Naive thymus-derived CD4-positive, alpha-beta T cell (primary cell): ENCODE results near the gene NOX5. TPM values are rescaled to one million over a fixed set of nuclear protein-coding genes. Genes with fewer than 3 reads are reported as not detected.
"Not testable (repeated sequence)": the region's sequence is repeated elsewhere in the genome, so short reads cannot be mapped to it uniquely, and the experiment has no call there.

Experiments used
- ATAC-seq: fragments of 150-1000 bp; cut with Tn5 transposase; 2 replicates; pipeline ENCODE4 v1.10.0; 2021; ENCODE audit warnings: mild to moderate bottlenecking, moderate library complexity
- CTCF ChIA-PET: fragments of 350-600 bp; sonication (Branson Sonifier 250); formaldehyde crosslinking; loops from one replicate; lab custom pipeline; 2021; ENCODE audit warnings: antibody characterized with exemption; lab: Charles Lee
- POLR2A ChIA-PET: fragments of 350-600 bp; sonication (Branson Sonifier 250); formaldehyde crosslinking; loops from one replicate; lab custom pipeline; 2021; ENCODE audit warnings: antibody characterized with exemption, inconsistent platforms; lab: Charles Lee
- DNase-seq, 9 donors: peaks; one replicate each; pipeline versions ENCODE4 v3.0.0 to v3.0.0-alpha.2; 2020 to 2022; ENCODE audit warnings: mixed read lengths in 1 of 9
- H3K27ac ChIP-seq: one replicate; pipeline ENCODE4 v1.7.0; 2013; ENCODE audit warnings: mild to moderate bottlenecking, low read depth, low read length, moderate library complexity
- H3K27me3 ChIP-seq, 2 donors: one replicate each; pipeline ENCODE4 v1.7.0; 2013; ENCODE audit warnings: low read length in 2 of 2, mild to moderate bottlenecking in 2 of 2, moderate library complexity in 2 of 2; ENCODE audit not compliant: control insufficient read depth in 2 of 2, insufficient read depth in 2 of 2
- H3K36me3 ChIP-seq, 3 experiments: 1 replicate in 2 of 3; 2 replicates in 1 of 3; pipeline ENCODE4 v1.7.0; 2013; ENCODE audit warnings: low read length in 3 of 3, mild to moderate bottlenecking in 3 of 3, moderate library complexity in 1 of 3; ENCODE audit not compliant: insufficient read depth in 3 of 3, control insufficient read depth in 2 of 3
- H3K4me1 ChIP-seq, 2 donors: one replicate each; pipeline ENCODE4 v1.7.0; 2013; ENCODE audit warnings: low read length in 2 of 2, mild to moderate bottlenecking in 2 of 2, moderate library complexity in 1 of 2; ENCODE audit not compliant: control insufficient read depth in 2 of 2, insufficient read depth in 2 of 2
- H3K4me3 ChIP-seq: 2 replicates; pipeline ENCODE4 v1.7.0; 2013; ENCODE audit warnings: mild to moderate bottlenecking, low read length
- H3K9me3 ChIP-seq, 3 experiments: 1 replicate in 2 of 3; 2 replicates in 1 of 3; pipeline ENCODE4 v1.7.0; 2013; ENCODE audit warnings: low read length in 3 of 3; ENCODE audit not compliant: control insufficient read depth in 2 of 3
- H3K27ac Mint-ChIP-seq, 9 donors: one replicate each; pipeline ENCODE4 v1.8.0; 2020 to 2022; ENCODE audit warnings: mixed read lengths in 9 of 9, mild to moderate bottlenecking in 8 of 9, moderate library complexity in 5 of 9, inconsistent platforms in 2 of 9
- H3K27me3 Mint-ChIP-seq, 5 donors: one replicate each; pipeline ENCODE4 v1.8.0; 2021 to 2022; ENCODE audit warnings: mixed read lengths in 5 of 5, mild to moderate bottlenecking in 1 of 5
- H3K36me3 Mint-ChIP-seq, 5 donors: one replicate each; pipeline ENCODE4 v1.8.0; 2020 to 2022; ENCODE audit warnings: mixed read lengths in 5 of 5, mild to moderate bottlenecking in 3 of 5, inconsistent platforms in 1 of 5
- H3K4me1 Mint-ChIP-seq, 7 donors: one replicate each; pipeline ENCODE4 v1.8.0; 2020 to 2022; ENCODE audit warnings: mixed read lengths in 7 of 7, mild to moderate bottlenecking in 3 of 7, inconsistent platforms in 1 of 7
- H3K4me3 Mint-ChIP-seq, 10 donors: one replicate each; pipeline ENCODE4 v1.8.0; 2020 to 2022; ENCODE audit warnings: mild to moderate bottlenecking in 10 of 10, mixed read lengths in 10 of 10, moderate library complexity in 6 of 10, inconsistent platforms in 2 of 10
- H3K9me3 Mint-ChIP-seq, 11 donors: one replicate each; pipeline ENCODE4 v1.8.0; 2020 to 2022; ENCODE audit warnings: mixed read lengths in 11 of 11, mild to moderate bottlenecking in 4 of 11, inconsistent platforms in 1 of 11, moderate library complexity in 1 of 11
- intact Hi-C, 2 donors: fragments of 100-400 bp; cut with micrococcal nuclease; formaldehyde crosslinking; loops; one replicate each; pipeline ENCODE4 v1.15.1; 2023
- polyA plus RNA-seq, 2 donors: library from polyadenylated mRNA; unstranded; fragments of 300-500 nt; fragmentation: Illumina TruSeq; gene quantifications; one replicate each; pipeline ENCODE4 v1.2.3, GENCODE V29; 2021
- total RNA-seq, 6 experiments: library from RNA in 5 of 6; stranded (reverse) in 5 of 6; gene quantifications; 1 replicate in 5 of 6; 2 replicates in 1 of 6; pipeline ENCODE4 v1.2.3 and lab custom pipeline; 2021 to 2026

The NOX5 gene
- total and polyA plus RNA-seq, 7 experiments from 2014 or later: 0.05 TPM; not detected in 6

DNA sequence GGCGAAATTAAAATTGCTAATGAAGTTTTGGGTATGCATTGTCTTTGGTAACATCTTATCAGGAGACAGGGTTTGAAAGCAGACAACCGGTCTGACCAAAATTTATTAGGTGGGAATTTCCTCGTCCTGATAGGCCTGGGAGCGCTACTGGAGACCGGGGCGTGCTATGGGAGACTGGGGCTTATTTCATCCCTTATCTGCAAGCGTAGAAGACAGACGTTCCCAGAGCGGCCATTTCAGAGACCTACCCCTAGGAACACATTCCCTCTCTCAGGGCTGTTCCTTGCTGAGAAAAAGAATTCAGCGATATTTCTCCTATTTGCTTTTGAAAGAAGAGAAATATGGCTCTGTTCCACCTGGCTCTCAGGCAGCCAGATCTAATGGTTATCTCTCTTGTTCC, 37.1 kb upstream of the NOX5 start:
- CTCF ChIA-PET, H3K4me3 Mint-ChIP-seq, H3K4me1 ChIP-seq, POLR2A ChIA-PET, H3K27me3 ChIP-seq, DNase-seq, H3K9me3 ChIP-seq, H3K4me1 Mint-ChIP-seq, H3K36me3 ChIP-seq, H3K27ac ChIP-seq, intact Hi-C loops, H3K27ac Mint-ChIP-seq, H3K4me3 ChIP-seq, ATAC-seq: not testable (repeated sequence)
- Mint-ChIP-seq H3K9me3 (peaks cover 0 to 30% (median 14%) of the 10 kb centered on the region in 11 donors), H3K36me3 (peaks cover 0 to 14% (median 0%) of the 10 kb centered on the region in 5 donors), H3K27me3 (peaks cover 6 to 48% (median 38%) of the 10 kb centered on the region in 5 donors)

DNA sequence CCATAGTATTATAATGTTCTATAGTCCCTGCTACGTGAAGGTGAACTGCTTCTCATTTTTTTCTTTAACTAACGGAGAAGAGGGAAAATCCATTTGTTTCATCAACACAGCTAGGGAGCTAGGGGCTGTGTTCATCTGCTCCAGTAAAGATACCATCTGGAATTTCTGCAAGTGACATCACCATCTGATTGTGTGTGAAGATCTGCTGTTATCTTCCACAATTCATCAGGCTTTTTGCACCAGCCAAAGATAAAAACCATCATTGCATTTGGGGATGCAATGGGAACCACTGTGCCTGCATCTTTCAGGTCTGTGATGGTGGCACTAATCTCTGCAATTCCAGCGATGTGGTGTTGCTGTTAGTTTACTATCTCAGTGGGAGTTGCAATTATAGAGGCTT, 35.5 kb upstream of the NOX5 start:
- Mint-ChIP-seq H3K4me3 (no peak overlapping the region), H3K27me3 (peaks cover 4 to 45% (median 28%) of the 10 kb centered on the region in 5 donors), H3K36me3 (peaks cover 0 to 14% (median 0%) of the 10 kb centered on the region in 5 donors), H3K9me3 (peaks cover 0 to 30% (median 14%) of the 10 kb centered on the region in 11 donors), H3K4me1 (no peaks in the 10 kb centered on the region), H3K27ac (no peak overlapping the region)
- ChIA-PET CTCF (no interaction called here), POLR2A (no interaction called here)
- Histone ChIP-seq H3K4me1 (no peaks in the 10 kb centered on the region), H3K9me3 (no peaks in the 10 kb centered on the region), H3K36me3 (no peaks in the 10 kb centered on the region), H3K27ac (no peak overlapping the region), H3K4me3 (no peak overlapping the region), H3K27me3 (no peaks in the 10 kb centered on the region)
- ATAC-seq (no peak), DNase-seq (no peak)
- intact Hi-C loops: no loop called here

DNA sequence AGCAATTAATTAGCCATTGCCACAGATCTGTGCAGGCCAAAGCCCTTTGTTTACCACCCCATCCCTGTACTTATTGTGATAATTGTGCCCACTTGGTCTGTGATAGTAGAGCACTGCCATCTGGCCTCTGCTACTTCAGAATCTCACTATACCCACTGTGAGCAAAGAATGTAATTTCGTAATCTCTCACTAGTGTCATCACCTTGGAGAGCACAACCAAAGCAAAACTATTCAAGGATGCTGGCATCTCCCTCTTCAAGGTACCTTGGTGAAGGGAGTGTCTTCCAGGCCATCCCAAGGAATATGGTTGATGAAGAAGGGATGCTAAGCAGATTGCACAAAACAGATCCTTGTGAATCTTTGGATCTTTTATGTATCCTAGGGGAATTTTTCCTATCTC, 34.7 kb upstream of the NOX5 start:
- peaks cover 0 to 10% (median 0%) of the 10 kb centered on the region in 5 donors for H3K36me3 Mint-ChIP-seq
- DNase-seq (no peak), ATAC-seq (no peak)
- Histone ChIP-seq H3K27ac (no peak overlapping the region), H3K4me3 (no peak overlapping the region), H3K27me3 (no peaks in the 10 kb centered on the region), H3K4me1 (no peaks in the 10 kb centered on the region), H3K9me3 (no peaks in the 10 kb centered on the region), H3K36me3 (no peaks in the 10 kb centered on the region)
- ChIA-PET POLR2A (no interaction called here), CTCF (no interaction called here)
- peaks cover 0 to 24% (median 16%) of the 10 kb centered on the region in 11 donors for H3K9me3 Mint-ChIP-seq
- H3K27me3 Mint-ChIP-seq: peaks cover 0 to 41% (median 22%) of the 10 kb centered on the region in 5 donors
- intact Hi-C loops: no loop called here
- H3K27ac Mint-ChIP-seq: no peak overlapping the region
- H3K4me1 Mint-ChIP-seq: no peaks in the 10 kb centered on the region
- H3K4me3 Mint-ChIP-seq: no peak overlapping the region

DNA sequence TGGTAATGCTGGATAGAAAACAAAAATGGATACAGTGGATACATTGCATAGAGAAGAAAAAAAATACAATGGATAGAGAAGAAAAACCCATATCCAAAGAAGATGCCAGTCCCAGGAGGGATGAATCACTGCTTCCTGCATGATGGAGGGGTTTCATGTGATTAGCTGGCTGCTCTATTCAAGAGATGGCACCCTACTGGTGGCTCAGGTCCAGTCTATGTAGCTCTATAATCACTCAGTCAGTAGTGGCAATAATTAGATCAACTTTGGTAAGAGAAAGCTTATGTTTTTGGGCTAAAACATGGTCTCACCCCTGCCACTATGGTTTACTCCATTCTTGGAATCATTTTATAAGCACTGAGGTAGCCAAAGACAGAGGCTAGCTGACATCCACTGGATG, 33.7 kb upstream of the NOX5 start:
- Mint-ChIP-seq H3K4me1 (no peaks in the 10 kb centered on the region), H3K9me3 (peaks cover 0 to 22% (median 16%) of the 10 kb centered on the region in 11 donors), H3K27ac (no peak overlapping the region), H3K4me3 (no peak overlapping the region), H3K36me3 (peaks cover 0 to 10% (median 0%) of the 10 kb centered on the region in 5 donors), H3K27me3 (peaks cover 0 to 44% (median 21%) of the 10 kb centered on the region in 5 donors)
- no peaks in the 10 kb centered on the region for H3K36me3 ChIP-seq
- H3K27me3 ChIP-seq: no peaks in the 10 kb centered on the region
- H3K27ac ChIP-seq: no peak overlapping the region
- no peaks in the 10 kb centered on the region for H3K9me3 ChIP-seq
- no peak overlapping the region for H3K4me3 ChIP-seq
- ATAC-seq: no peak
- H3K4me1 ChIP-seq: no peaks in the 10 kb centered on the region
- no peak for DNase-seq
- intact Hi-C loops: no loop called here
- ChIA-PET POLR2A (no interaction called here), CTCF (no interaction called here)

DNA sequence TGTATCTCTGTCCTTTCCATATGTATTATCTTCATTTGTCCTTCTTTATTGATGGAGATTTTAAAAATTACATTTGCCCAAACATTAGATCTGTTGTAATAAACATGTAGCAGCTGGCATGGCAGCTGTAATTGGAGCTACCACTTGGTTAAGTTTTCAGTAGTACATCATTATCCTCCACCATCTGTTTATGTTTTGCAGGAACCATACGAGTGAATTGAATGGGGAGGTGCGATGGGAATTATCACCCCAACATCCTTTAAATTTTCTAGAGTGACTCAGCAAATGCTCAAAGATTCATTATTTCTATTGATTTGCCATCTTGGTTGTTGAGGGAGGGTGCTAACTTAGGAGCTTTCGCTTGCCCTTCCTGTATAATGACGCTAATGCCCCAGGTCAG, 32.6 kb upstream of the NOX5 start:
- Histone ChIP-seq H3K27ac (no peak overlapping the region), H3K9me3 (no peaks in the 10 kb centered on the region), H3K27me3 (no peaks in the 10 kb centered on the region), H3K4me3 (no peak overlapping the region), H3K36me3 (no peaks in the 10 kb centered on the region), H3K4me1 (no peaks in the 10 kb centered on the region)
- H3K9me3 Mint-ChIP-seq: peaks cover 0 to 18% (median 11%) of the 10 kb centered on the region in 11 donors
- peaks cover 0 to 7% (median 0%) of the 10 kb centered on the region in 5 donors for H3K36me3 Mint-ChIP-seq
- intact Hi-C loops: no loop called here
- no peak for ATAC-seq
- H3K27me3 Mint-ChIP-seq: peaks cover 0 to 37% (median 21%) of the 10 kb centered on the region in 5 donors
- no peaks in the 10 kb centered on the region for H3K4me1 Mint-ChIP-seq
- H3K27ac Mint-ChIP-seq: no peak overlapping the region
- ChIA-PET POLR2A (no interaction called here), CTCF (no interaction called here)
- H3K4me3 Mint-ChIP-seq: no peak overlapping the region
- DNase-seq: no peak

DNA sequence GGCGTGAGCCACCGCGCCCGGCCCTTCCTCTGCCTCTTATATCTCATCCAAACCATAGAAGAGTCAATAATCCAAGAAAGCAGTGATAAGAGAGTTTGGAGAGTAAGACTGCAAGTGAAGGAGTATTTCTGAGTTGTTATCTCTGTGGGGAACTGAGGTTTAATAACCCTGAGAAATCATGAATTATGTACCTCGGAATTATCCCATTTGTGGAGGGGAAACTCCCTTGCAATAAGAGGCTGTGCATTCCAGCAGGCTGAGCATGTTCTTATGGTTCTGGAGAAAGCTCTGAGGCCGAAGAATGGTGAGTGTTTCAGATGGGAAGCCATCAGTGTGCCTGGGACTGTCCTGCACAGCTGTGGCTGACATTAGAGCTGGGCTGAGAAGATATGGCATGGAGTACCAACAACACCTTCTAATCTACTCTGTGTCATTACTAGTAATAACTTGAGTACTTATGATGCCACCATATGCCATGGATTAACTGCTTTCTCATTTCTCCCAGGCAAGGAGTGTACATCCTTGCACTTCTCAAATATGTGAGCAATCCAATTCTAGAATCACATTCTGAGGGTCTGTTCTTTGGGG, 31.4 kb upstream of the NOX5 start:
- intact Hi-C loops: no loop called here
- Histone ChIP-seq H3K27ac (no peak overlapping the region), H3K4me3 (no peak overlapping the region), H3K27me3 (no peaks in the 10 kb centered on the region), H3K36me3 (no peaks in the 10 kb centered on the region), H3K4me1 (no peaks in the 10 kb centered on the region), H3K9me3 (no peaks in the 10 kb centered on the region)
- ChIA-PET POLR2A (no interaction called here), CTCF (no interaction called here)
- Mint-ChIP-seq H3K27ac (no peak overlapping the region), H3K4me3 (no peak overlapping the region), H3K36me3 (no peaks in the 10 kb centered on the region), H3K27me3 (peaks cover 0 to 32% (median 13%) of the 10 kb centered on the region in 5 donors), H3K4me1 (no peaks in the 10 kb centered on the region), H3K9me3 (peaks cover 0 to 7% (median 4%) of the 10 kb centered on the region in 11 donors)
- ATAC-seq (no peak), DNase-seq (no peak)

DNA sequence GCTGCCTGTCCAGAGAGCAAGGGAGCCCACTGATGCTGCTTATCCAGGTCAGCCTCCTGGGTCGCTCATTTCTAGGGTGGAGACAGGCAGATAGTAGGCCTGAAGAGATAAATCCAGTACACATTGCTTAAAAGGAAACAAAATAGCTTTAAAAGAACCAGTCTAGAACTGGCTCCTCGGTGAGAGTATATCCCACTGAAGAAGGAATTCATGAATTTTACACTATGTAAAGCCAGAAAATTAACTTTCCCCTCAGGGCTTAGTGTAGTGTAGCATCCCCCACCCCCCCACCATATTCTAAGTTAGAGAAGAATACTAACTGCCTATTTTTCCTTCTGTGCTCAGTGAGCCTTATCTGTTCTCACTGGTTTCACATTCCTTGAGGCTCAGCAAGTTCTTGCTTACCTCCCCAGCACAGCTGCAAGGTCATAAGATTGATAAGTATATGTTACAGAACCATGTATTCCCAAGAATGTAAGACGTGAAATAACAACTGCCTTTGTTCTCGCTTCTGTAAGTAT, 30.5 kb upstream of the NOX5 start:
- no peaks in the 10 kb centered on the region for H3K36me3 ChIP-seq
- Mint-ChIP-seq H3K36me3 (no peaks in the 10 kb centered on the region), H3K9me3 (peaks cover 0 to 1% (median 0%) of the 10 kb centered on the region in 11 donors), H3K4me1 (no peaks in the 10 kb centered on the region), H3K27ac (no peak overlapping the region), H3K4me3 (no peak overlapping the region), H3K27me3 (peaks cover 2 to 39% (median 16%) of the 10 kb centered on the region in 5 donors)
- H3K27ac ChIP-seq: no peak overlapping the region
- DNase-seq: no peak
- ChIA-PET CTCF (no interaction called here), POLR2A (no interaction called here)
- H3K27me3 ChIP-seq: no peaks in the 10 kb centered on the region
- no peak for ATAC-seq
- H3K4me3 ChIP-seq: no peak overlapping the region
- intact Hi-C loops: no loop called here
- H3K4me1 ChIP-seq: no peaks in the 10 kb centered on the region
- H3K9me3 ChIP-seq: no peaks in the 10 kb centered on the region
